H9 (cell line): ENCODE data around the gene KANSL1. TPM values are rescaled to one million over a fixed set of nuclear protein-coding genes. Genes with fewer than 3 reads are reported as not detected.
A peak's percentile ranks its signal among the peaks of the same experiment; 100 is the strongest.

Experiments used
- DNase-seq: peaks from one replicate; pipeline ENCODE4 v3.0.0-alpha.2; 2017
- H2AFZ ChIP-seq: one replicate; pipeline ENCODE4 v1.6.1; 2013; ENCODE audit warnings: mild to moderate bottlenecking, low read length, control low read depth, moderate library complexity
- H2AK5ac ChIP-seq: 2 replicates; pipeline ENCODE4 v1.6.1; 2013; ENCODE audit warnings: low read length, control low read depth, mixed read lengths; ENCODE audit not compliant: insufficient read length
- H2BK120ac ChIP-seq: one replicate; pipeline ENCODE4 v1.6.1; 2013; ENCODE audit warnings: low read depth, mild to moderate bottlenecking, low read length, control low read depth, inconsistent platforms; ENCODE audit not compliant: poor library complexity, severe bottlenecking
- H2BK12ac ChIP-seq: 2 replicates; pipeline ENCODE4 v1.6.1; 2013; ENCODE audit warnings: low read length, control low read depth, mixed read lengths, low read depth; ENCODE audit not compliant: insufficient read length
- H2BK15ac ChIP-seq: 2 replicates; pipeline ENCODE4 v1.6.1; 2013; ENCODE audit warnings: low read depth, low read length, control low read depth
- H2BK20ac ChIP-seq: one replicate; pipeline ENCODE4 v1.6.1; 2013; ENCODE audit warnings: low read depth, mild to moderate bottlenecking, low read length, control low read depth, inconsistent platforms; ENCODE audit not compliant: poor library complexity, severe bottlenecking
- H2BK5ac ChIP-seq: 2 replicates; pipeline ENCODE4 v1.6.1; 2013; ENCODE audit warnings: low read length, control low read depth, mixed read lengths; ENCODE audit not compliant: insufficient read length
- H3K14ac ChIP-seq: 2 replicates; pipeline ENCODE4 v1.6.1; 2013; ENCODE audit warnings: low read length, control low read depth; ENCODE audit not compliant: insufficient read depth
- H3K18ac ChIP-seq: 2 replicates; pipeline ENCODE4 v1.6.1; 2013; ENCODE audit warnings: low read depth, mild to moderate bottlenecking, mixed read lengths, low read length, control low read depth; ENCODE audit not compliant: insufficient read length
- H3K23ac ChIP-seq: 2 replicates; pipeline ENCODE4 v1.6.1; 2013; ENCODE audit warnings: low read length, control low read depth, mixed read lengths, low read depth; ENCODE audit not compliant: insufficient read length
- H3K23me2 ChIP-seq: 2 replicates; pipeline ENCODE4 v1.6.1; 2013; ENCODE audit warnings: low read depth, mild to moderate bottlenecking, mixed read lengths, low read length, control low read depth; ENCODE audit not compliant: insufficient read length, poor library complexity, severe bottlenecking
- H3K27ac ChIP-seq: 2 replicates; pipeline ENCODE4 v1.5.1; 2013; ENCODE audit warnings: low read length, control low read depth, mixed read lengths, low read depth; ENCODE audit not compliant: insufficient read length
- H3K27me3 ChIP-seq: 2 replicates; pipeline ENCODE4 v1.6.1; 2013; ENCODE audit warnings: low read length, control low read depth, inconsistent platforms; ENCODE audit not compliant: insufficient read depth
- H3K4ac ChIP-seq: 2 replicates; pipeline ENCODE4 v1.6.1; 2013; ENCODE audit warnings: low read depth, mild to moderate bottlenecking, control low read depth, inconsistent platforms, low read length, moderate library complexity
- H3K4me1 ChIP-seq: 2 replicates; pipeline ENCODE4 v1.6.1; 2013; ENCODE audit warnings: low read length, control low read depth, inconsistent platforms; ENCODE audit not compliant: insufficient read depth
- H3K4me2 ChIP-seq: 2 replicates; pipeline ENCODE4 v1.6.1; 2013; ENCODE audit warnings: low read length, control low read depth, mixed read lengths; ENCODE audit not compliant: insufficient read length, insufficient read depth
- H3K56ac ChIP-seq: 2 replicates; pipeline ENCODE4 v1.6.1; 2013; ENCODE audit warnings: low read depth, mild to moderate bottlenecking, mixed read lengths, low read length, control low read depth; ENCODE audit not compliant: insufficient read length
- H3K79me1 ChIP-seq: 2 replicates; pipeline ENCODE4 v1.6.1; 2013; ENCODE audit warnings: low read depth, mild to moderate bottlenecking, moderate library complexity, low read length, control low read depth, inconsistent platforms; ENCODE audit not compliant: insufficient read depth, poor library complexity, severe bottlenecking
- H3K79me2 ChIP-seq: 2 replicates; pipeline ENCODE4 v1.6.1; 2013; ENCODE audit warnings: low read length, control low read depth, inconsistent platforms; ENCODE audit not compliant: insufficient read depth
- H3K9ac ChIP-seq: 2 replicates; pipeline ENCODE4 v1.6.1; 2013; ENCODE audit warnings: low read length, control low read depth, mixed read lengths; ENCODE audit not compliant: insufficient read length; ENCODE audit errors: extremely low read depth
- H3K9me3 ChIP-seq: one replicate; pipeline ENCODE4 v1.6.1; 2013; ENCODE audit warnings: low read depth, low read length, inconsistent platforms; ENCODE audit not compliant: control insufficient read depth
- H3T11ph ChIP-seq: one replicate; pipeline ENCODE4 v1.6.1; 2013; ENCODE audit warnings: mild to moderate bottlenecking, low read length, control low read depth, inconsistent platforms
- H4K20me1 ChIP-seq: one replicate; pipeline ENCODE4 v1.6.1; 2013; ENCODE audit not compliant: control insufficient read depth, insufficient read length, insufficient read depth
- H4K5ac ChIP-seq: 2 replicates; pipeline ENCODE4 v1.6.1; 2013; ENCODE audit warnings: low read depth, mild to moderate bottlenecking, mixed read lengths, low read length, control low read depth; ENCODE audit not compliant: insufficient read length
- H4K8ac ChIP-seq: replicated peaks from 2 replicates; pipeline ENCODE4 v1.6.1; 2013; ENCODE audit warnings: low read length, control low read depth, mixed read lengths, low read depth; ENCODE audit not compliant: insufficient read length
- H4K91ac ChIP-seq: 2 replicates; pipeline ENCODE4 v1.6.1; 2013; ENCODE audit warnings: low read depth, mild to moderate bottlenecking, moderate library complexity, mixed read lengths, low read length, control low read depth; ENCODE audit not compliant: insufficient read length
- H3K27ac Mint-ChIP-seq, 3 experiments: 2 replicates in 2 of 3; 3 replicates in 1 of 3; pipeline ENCODE4 v1.8.0; 2020 to 2021; ENCODE audit warnings: mixed read lengths in 3 of 3, mild to moderate bottlenecking in 1 of 3, moderate library complexity in 1 of 3
- H3K27me3 Mint-ChIP-seq: 2 replicates; pipeline ENCODE4 v1.8.0; 2021; ENCODE audit warnings: low read depth, mild to moderate bottlenecking, moderate library complexity, mixed read lengths
- H3K36me3 Mint-ChIP-seq, 3 experiments: 2 replicates in 2 of 3; 3 replicates in 1 of 3; pipeline ENCODE4 v1.8.0; 2020 to 2021; ENCODE audit warnings: low read depth in 3 of 3, mixed read lengths in 3 of 3; ENCODE audit not compliant: insufficient read depth in 1 of 3
- H3K4me1 Mint-ChIP-seq, 2 experiments: 2 replicates each; pipeline ENCODE4 v1.8.0; 2020; ENCODE audit warnings: mixed read lengths in 2 of 2
- H3K4me3 Mint-ChIP-seq, 2 experiments: 2 replicates in 1 of 2; 3 replicates in 1 of 2; pipeline ENCODE4 v1.8.0; 2020 to 2021; ENCODE audit warnings: mild to moderate bottlenecking in 2 of 2, mixed read lengths in 2 of 2, moderate library complexity in 1 of 2
- H3K9me3 Mint-ChIP-seq, 2 experiments: 2 replicates in 1 of 2; 3 replicates in 1 of 2; pipeline ENCODE4 v1.8.0; 2020; ENCODE audit warnings: mild to moderate bottlenecking in 2 of 2, mixed read lengths in 2 of 2, moderate library complexity in 1 of 2
- CTCF ChIP-seq: fragments of 200-600 bp; sonication (generic); conservative IDR thresholded peaks from 3 replicates; pipeline ENCODE4 v1.8.0; 2021; ENCODE audit warnings: antibody characterized with exemption, mild to moderate bottlenecking
- WGBS: extraction: QIAGEN DNeasy Blood & Tissue Kit; methylation state at CpG from one replicate; pipeline ENCODE4 v1.1.7; 2013; ENCODE audit warnings: missing lambda C conversion rate, low lambda C conversion rate, mixed read lengths; ENCODE audit not compliant: insufficient read length; ENCODE audit errors: extremely low coverage; 5-methylcytosine and 5-hydroxymethylcytosine counted together
- total RNA-seq: library from RNA; stranded (reverse); gene quantifications from 2 replicates; pipeline ENCODE4 v1.2.1, GENCODE V29; 2021

KANSL1 gene
- total RNA-seq, 1 experiment from 2014 or later, result 114 TPM

GRCh38 chr17:46038414-46038813 is 154.8 kb downstream of the KANSL1 start:
- Histone ChIP-seq H4K5ac (no peak overlapping the region), H3K56ac (no peak overlapping the region), H3K4me2 (no peak overlapping the region), H2AFZ (no peak overlapping the region), H2BK5ac (no peak overlapping the region), H3K4ac (no peak overlapping the region), H3K79me2 (no peaks in the 10 kb centered on the region), H2AK5ac (no peak overlapping the region), H3K4me1 (no peaks in the 10 kb centered on the region), H3K23me2 (no peaks in the 10 kb centered on the region), H3K79me1 (no peaks in the 10 kb centered on the region), H2BK12ac (no peak overlapping the region), H3K9ac (no peak overlapping the region), H3K18ac (no peak overlapping the region), H3T11ph (no peak overlapping the region), H2BK20ac (no peak overlapping the region), H2BK120ac (no peak overlapping the region), H4K20me1 (no peaks in the 10 kb centered on the region), H3K27ac (no peak overlapping the region), H3K27me3 (no peaks in the 10 kb centered on the region), H4K8ac (no peak overlapping the region), H3K9me3 (no peaks in the 10 kb centered on the region), H2BK15ac (no peak overlapping the region), H4K91ac (no peak overlapping the region), H3K14ac (no peak overlapping the region), H3K23ac (no peak overlapping the region)
- no peaks in the 10 kb centered on the region for H3K4me1 Mint-ChIP-seq
- H3K36me3 Mint-ChIP-seq, result peaks cover 41 to 93% (median 90%) of the 10 kb centered on the region in 3 experiments
- no peak for TF ChIP-seq CTCF
- peaks cover 2% of the 10 kb centered on the region; the same call in 1 of the 2 replicates for H3K27me3 Mint-ChIP-seq
- H3K9me3 Mint-ChIP-seq, result no peaks in the 10 kb centered on the region
- peak overlapping the region in 1 of 3 experiments; percentile 13; a peak in 2 of 7 replicates for H3K27ac Mint-ChIP-seq
- H3K4me3 Mint-ChIP-seq, result no peak overlapping the region
- WGBS, result no CpG with 5 or more reads among the region's 6 CpGs
- DNase-seq, result no peak
